LNCaP clone FGC (cell line): ENCODE data around the gene XRCC6.
A peak's percentile ranks its signal among the peaks of the same experiment; 100 is the strongest.
"Not testable (repeated sequence)": the region's sequence is repeated elsewhere in the genome, so short reads cannot be mapped to it uniquely, and the experiment has no call there.

Experiments used
- DNase-seq: peaks from one replicate; pipeline ENCODE4 v3.0.0-alpha.2; 2011; ENCODE audit warnings: low read depth
- H3K4me3 ChIP-seq: 2 replicates; pipeline ENCODE4 v1.5.1; 2011; ENCODE audit warnings: mild to moderate bottlenecking, low read depth, low read length, control low read depth
- CTCF ChIP-seq: IDR thresholded peaks from 2 replicates; pipeline ENCODE4 v1.5.1; 2012; ENCODE audit warnings: mild to moderate bottlenecking; ENCODE audit not compliant: control insufficient read depth, insufficient read depth; ENCODE audit errors: extremely low read depth

Gene XRCC6

GRCh38 chr22:41620589-41621098, 451 bp upstream of the XRCC6 start, which contains the start of gene DESI1:
Gene DESI1 (minus strand): TSS chr22:41621043. CDS start chr22:41620839, 204 bp downstream.
- DNase-seq = no peak
- no peak for TF ChIP-seq CTCF
- H3K4me3 ChIP-seq = peak within 1 kb of the TSS; percentile 71

GRCh38 chr22:41621911-41622179, 750 bp downstream of the XRCC6 start:
- H3K4me3 ChIP-seq = peak overlapping the region; percentile 71
- DNase-seq = no peak
- TF ChIP-seq CTCF = no peak

GRCh38 chr22:41625577-41625976, 4.5 kb downstream of the XRCC6 start:
- DNase-seq = no peak
- no peak overlapping the region for H3K4me3 ChIP-seq
- TF ChIP-seq CTCF = no peak

- DNase-seq, H3K4me3 ChIP-seq: not testable (repeated sequence)
Observed at GRCh38 chr22:41631115-41631514, 10.0 kb downstream of the XRCC6 start.

- not testable (repeated sequence) for DNase-seq
Observed at GRCh38 chr22:41631615-41632014, 10.5 kb downstream of the XRCC6 start.

GRCh38 chr22:41634610-41635009, 13.5 kb downstream of the XRCC6 start:
- not testable (repeated sequence) for H3K4me3 ChIP-seq, DNase-seq

More at GRCh38 chr22:41631615-41632014, 10.5 kb downstream of the XRCC6 start:
- H3K4me3 ChIP-seq = not testable (repeated sequence)

GRCh38 chr22:41636467-41636866, 15.4 kb downstream of the XRCC6 start:
- H3K4me3 ChIP-seq = no peak overlapping the region
- TF ChIP-seq CTCF = no peak
- no peak for DNase-seq

GRCh38 chr22:41637623-41638022, 16.5 kb downstream of the XRCC6 start:
- H3K4me3 ChIP-seq, DNase-seq: not testable (repeated sequence)

- DNase-seq = no peak
- no peak overlapping the region for H3K4me3 ChIP-seq
- TF ChIP-seq CTCF = no peak
Observed at GRCh38 chr22:41638124-41638523, 17.0 kb downstream of the XRCC6 start.
